ENCODE results near the gene SLC16A5.

Gene SLC16A5

GRCh38 chr17:75118307-75118706, 30.6 kb downstream of the SLC16A5 start:
- no peak overlapping the region for H3K27ac ChIP-seq (ENCODE audit: low read depth, low read length, poor library complexity, severe bottlenecking)

DNA sequence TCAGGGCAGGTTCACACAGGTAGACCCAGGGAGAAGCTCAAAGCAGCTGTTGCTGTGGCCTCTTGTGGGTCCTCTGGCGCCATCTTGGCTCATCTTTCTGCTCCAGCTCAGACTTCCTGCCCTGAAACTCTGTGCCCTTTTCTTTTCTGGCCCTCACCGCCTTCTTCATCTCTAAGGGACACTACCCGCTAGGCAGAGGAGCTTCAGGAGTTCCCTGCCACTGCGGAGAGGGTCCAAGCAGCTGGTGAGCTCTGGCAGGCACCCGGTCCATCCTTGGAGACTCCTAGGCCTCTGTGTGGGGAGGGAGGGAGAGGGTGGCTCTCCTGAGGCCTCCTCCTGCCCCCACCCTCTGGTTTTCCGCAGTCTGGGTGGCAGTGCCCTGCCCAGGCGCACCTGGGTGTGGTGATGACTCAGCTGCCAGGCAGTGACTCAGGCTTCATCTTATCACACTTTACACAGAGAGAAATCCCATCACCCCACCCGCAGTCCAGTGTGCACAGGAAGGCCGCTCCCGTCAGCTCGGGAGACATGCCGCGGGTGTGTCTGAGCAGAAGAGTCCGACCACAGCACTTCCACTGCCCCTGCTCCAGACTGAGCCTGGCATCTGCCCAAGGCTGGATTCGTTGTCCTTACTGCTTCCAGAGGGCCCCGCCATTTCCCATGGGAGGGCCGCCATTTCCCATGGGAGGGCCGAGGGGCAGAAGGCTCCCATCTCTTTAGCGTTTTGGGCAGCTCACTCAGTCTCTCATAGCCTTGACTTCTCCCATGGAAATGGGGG, 36.5 kb downstream of the SLC16A5 start:
- H3K27me3 ChIP-seq (ENCODE audit: insufficient read depth, low read length), result no peaks in the 10 kb centered on the region

More at GRCh38 chr17:75118307-75118706, 30.6 kb downstream of the SLC16A5 start:
- Histone ChIP-seq H3K9me3 (ENCODE audit: low read length) (no peaks in the 10 kb centered on the region), H3K9ac (ENCODE audit: low read length) (no peak overlapping the region), H3K27me3 (ENCODE audit: insufficient read depth, low read length) (no peaks in the 10 kb centered on the region), H3K36me3 (ENCODE audit: insufficient read depth, low read length) (peaks cover 27% of the 10 kb centered on the region), H3K4me2 (ENCODE audit: low read length) (no peak overlapping the region), H3K79me2 (ENCODE audit: insufficient read depth, low read length) (no peaks in the 10 kb centered on the region), H3K4me1 (ENCODE audit: insufficient read depth, low read length, severe bottlenecking) (peaks cover 15% of the 10 kb centered on the region), H3K4me3 (ENCODE audit: low read depth, low read length, poor library complexity, severe bottlenecking) (no peak overlapping the region), H4K20me1 (ENCODE audit: insufficient read depth, low read length) (no peaks in the 10 kb centered on the region), H2AFZ (ENCODE audit: low read length) (no peak overlapping the region), H3F3A (ENCODE audit: insufficient read depth, low read length) (no peaks in the 10 kb centered on the region), H3K9me2 (ENCODE audit: low read depth, low read length) (no peaks in the 10 kb centered on the region)
- no peak for TF ChIP-seq CTCF (IDR thresholded peaks at IDR 0.05; ENCODE audit: low read length)
- no peak for TF ChIP-seq EZH2 (IDR thresholded peaks at IDR 0.05; ENCODE audit: borderline replicate concordance, low read length)

GRCh38 chr17:75124819-75125162, 37.0 kb downstream of the SLC16A5 start:
- Histone ChIP-seq H3K27ac (ENCODE audit: low read depth, low read length, poor library complexity, severe bottlenecking) (no peak overlapping the region), H3K9me2 (ENCODE audit: low read depth, low read length) (no peaks in the 10 kb centered on the region), H3K79me2 (ENCODE audit: insufficient read depth, low read length) (no peaks in the 10 kb centered on the region), H2AFZ (ENCODE audit: low read length) (no peak overlapping the region), H3K27me3 (ENCODE audit: insufficient read depth, low read length) (no peaks in the 10 kb centered on the region), H3K36me3 (ENCODE audit: insufficient read depth, low read length) (peaks cover 21% of the 10 kb centered on the region), H3K4me2 (ENCODE audit: low read length) (no peak overlapping the region), H3K4me1 (ENCODE audit: insufficient read depth, low read length, severe bottlenecking) (peaks cover 22% of the 10 kb centered on the region), H3F3A (ENCODE audit: insufficient read depth, low read length) (no peaks in the 10 kb centered on the region), H4K20me1 (ENCODE audit: insufficient read depth, low read length) (no peaks in the 10 kb centered on the region), H3K4me3 (ENCODE audit: low read depth, low read length, poor library complexity, severe bottlenecking) (no peak overlapping the region), H3K9ac (ENCODE audit: low read length) (no peak overlapping the region), H3K9me3 (ENCODE audit: low read length) (no peaks in the 10 kb centered on the region)
- TF ChIP-seq EZH2 (IDR thresholded peaks at IDR 0.05; ENCODE audit: borderline replicate concordance, low read length), result no peak

More for the DNA sequence above, 36.5 kb downstream of the SLC16A5 start:
- no peak overlapping the region for H3K27ac ChIP-seq (ENCODE audit: low read depth, low read length, poor library complexity, severe bottlenecking)
- no peaks in the 10 kb centered on the region for H3K9me3 ChIP-seq (ENCODE audit: low read length)
- H3K4me3 ChIP-seq (ENCODE audit: low read depth, low read length, poor library complexity, severe bottlenecking), result no peak overlapping the region
- H3F3A ChIP-seq (ENCODE audit: insufficient read depth, low read length), result no peaks in the 10 kb centered on the region
- H3K4me1 ChIP-seq (ENCODE audit: insufficient read depth, low read length, severe bottlenecking), result peaks cover 22% of the 10 kb centered on the region
- no peaks in the 10 kb centered on the region for H3K9me2 ChIP-seq (ENCODE audit: low read depth, low read length)
- H3K9ac ChIP-seq (ENCODE audit: low read length), result no peak overlapping the region
- H3K79me2 ChIP-seq (ENCODE audit: insufficient read depth, low read length), result no peaks in the 10 kb centered on the region
- no peaks in the 10 kb centered on the region for H4K20me1 ChIP-seq (ENCODE audit: insufficient read depth, low read length)
- H3K4me2 ChIP-seq (ENCODE audit: low read length), result no peak overlapping the region
- no peak for TF ChIP-seq CTCF (IDR thresholded peaks at IDR 0.05; ENCODE audit: low read length)
- TF ChIP-seq EZH2 (IDR thresholded peaks at IDR 0.05; ENCODE audit: borderline replicate concordance, low read length), result no peak
- H3K36me3 ChIP-seq (ENCODE audit: insufficient read depth, low read length), result peaks cover 15% of the 10 kb centered on the region
- H2AFZ ChIP-seq (ENCODE audit: low read length), result no peak overlapping the region
